ENCODE data around the gene DCDC2.

DCDC2 gene

DNA sequence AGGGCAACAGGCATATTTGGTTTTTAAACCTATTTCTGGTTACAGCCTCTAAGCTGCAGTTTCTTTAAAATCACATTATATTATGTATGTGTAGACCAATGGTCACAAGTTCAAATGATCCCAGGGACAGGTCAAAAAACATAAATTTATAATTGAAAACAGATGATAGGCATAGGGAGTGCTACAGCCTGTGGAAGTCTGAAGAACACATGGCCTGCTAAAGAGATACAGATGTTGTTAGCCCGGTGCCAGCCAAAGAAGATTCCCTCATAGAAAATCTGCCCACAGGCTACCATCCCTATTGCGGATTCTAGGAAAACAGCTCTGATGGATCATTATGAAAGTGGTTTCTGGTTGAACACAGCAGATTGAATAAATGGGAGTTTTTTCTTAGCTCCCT is 166.5 kb downstream of the DCDC2 start:
- H3K4me3 ChIP-seq (ENCODE audit: low read depth in 1 of 2, low read length in 2 of 2) = no peak overlapping the region
- no peak overlapping the region for H3K9ac ChIP-seq (ENCODE audit: low read depth, low read length)
- H3K4me2 ChIP-seq (ENCODE audit: insufficient read depth, low read length) = no peak overlapping the region
- no peaks in the 10 kb centered on the region for H3K36me3 ChIP-seq (ENCODE audit: insufficient read depth, low read length)
- H3K9me3 ChIP-seq (ENCODE audit: insufficient read depth, low read length, severe bottlenecking) = no peaks in the 10 kb centered on the region
- H3K4me1 ChIP-seq (ENCODE audit: insufficient read depth, low read length) = no peaks in the 10 kb centered on the region
- no peak for ATAC-seq (ENCODE audit: insufficient read depth, low read depth)
- peaks cover 7% of the 10 kb centered on the region for H3K27me3 ChIP-seq (ENCODE audit: insufficient read depth, low read length, poor library complexity)
- no peak overlapping the region for H3K27ac ChIP-seq (ENCODE audit: low read length)
- DNase-seq = no peak
- no peak for TF ChIP-seq EZH2 (IDR thresholded peaks at IDR 0.05; ENCODE audit: borderline replicate concordance, low read depth, low read length, severe bottlenecking)
- TF ChIP-seq, protein P1, sequence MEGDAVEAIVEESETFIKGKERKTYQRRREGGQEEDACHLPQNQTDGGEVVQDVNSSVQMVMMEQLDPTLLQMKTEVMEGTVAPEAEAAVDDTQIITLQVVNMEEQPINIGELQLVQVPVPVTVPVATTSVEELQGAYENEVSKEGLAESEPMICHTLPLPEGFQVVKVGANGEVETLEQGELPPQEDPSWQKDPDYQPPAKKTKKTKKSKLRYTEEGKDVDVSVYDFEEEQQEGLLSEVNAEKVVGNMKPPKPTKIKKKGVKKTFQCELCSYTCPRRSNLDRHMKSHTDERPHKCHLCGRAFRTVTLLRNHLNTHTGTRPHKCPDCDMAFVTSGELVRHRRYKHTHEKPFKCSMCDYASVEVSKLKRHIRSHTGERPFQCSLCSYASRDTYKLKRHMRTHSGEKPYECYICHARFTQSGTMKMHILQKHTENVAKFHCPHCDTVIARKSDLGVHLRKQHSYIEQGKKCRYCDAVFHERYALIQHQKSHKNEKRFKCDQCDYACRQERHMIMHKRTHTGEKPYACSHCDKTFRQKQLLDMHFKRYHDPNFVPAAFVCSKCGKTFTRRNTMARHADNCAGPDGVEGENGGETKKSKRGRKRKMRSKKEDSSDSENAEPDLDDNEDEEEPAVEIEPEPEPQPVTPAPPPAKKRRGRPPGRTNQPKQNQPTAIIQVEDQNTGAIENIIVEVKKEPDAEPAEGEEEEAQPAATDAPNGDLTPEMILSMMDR (IDR thresholded peaks at IDR 0.05; ENCODE audit: borderline replicate concordance, extremely low read depth, low read length, poor library complexity, severe bottlenecking) = no peak
- no peaks in the 10 kb centered on the region for H3K79me2 ChIP-seq (ENCODE audit: insufficient read depth, low read length)
- no peak overlapping the region for H2AFZ ChIP-seq (ENCODE audit: low read depth, low read length)
- no peaks in the 10 kb centered on the region for H4K20me1 ChIP-seq (ENCODE audit: insufficient read depth, low read length)

DNA sequence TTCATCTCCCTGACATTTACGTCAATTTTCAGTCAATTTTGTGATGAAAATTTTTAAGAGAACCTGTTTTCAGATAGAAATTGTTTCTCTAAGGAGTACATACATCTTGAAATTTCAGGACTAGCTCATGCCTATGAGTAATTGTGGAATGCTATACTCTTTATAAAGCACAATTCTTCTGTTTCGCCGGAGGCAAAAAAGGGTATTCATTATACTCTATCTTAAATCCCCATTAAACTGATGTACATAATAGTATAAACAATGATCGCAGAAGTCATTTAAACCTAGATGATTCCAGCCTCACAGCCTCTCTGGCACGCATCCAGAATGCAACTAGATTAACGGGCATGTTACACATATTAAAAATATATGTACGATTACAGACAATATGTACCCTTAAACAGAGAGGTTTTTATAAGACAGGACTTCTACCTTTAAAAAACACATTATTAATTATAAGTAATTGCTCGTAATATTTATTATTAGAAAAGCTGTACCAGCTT is 169.2 kb downstream of the DCDC2 start:
- H3K4me1 ChIP-seq (ENCODE audit: insufficient read depth, low read length) = no peaks in the 10 kb centered on the region
- H3K9me3 ChIP-seq (ENCODE audit: insufficient read depth, low read length, severe bottlenecking) = no peaks in the 10 kb centered on the region
- H4K20me1 ChIP-seq (ENCODE audit: insufficient read depth, low read length) = no peaks in the 10 kb centered on the region
- no peak overlapping the region for H2AFZ ChIP-seq (ENCODE audit: low read depth, low read length)
- H3K27ac ChIP-seq (ENCODE audit: low read length) = no peak overlapping the region
- H3K36me3 ChIP-seq (ENCODE audit: insufficient read depth, low read length) = no peaks in the 10 kb centered on the region
- no peak overlapping the region for H3K4me2 ChIP-seq (ENCODE audit: insufficient read depth, low read length)
- no peak overlapping the region for H3K9ac ChIP-seq (ENCODE audit: low read depth, low read length)
- no peak overlapping the region for H3K4me3 ChIP-seq (ENCODE audit: low read depth in 1 of 2, low read length in 2 of 2)
- peaks cover 6% of the 10 kb centered on the region for H3K27me3 ChIP-seq (ENCODE audit: insufficient read depth, low read length, poor library complexity)
- DNase-seq = no peak
- ATAC-seq (ENCODE audit: insufficient read depth, low read depth) = no peak
- no peaks in the 10 kb centered on the region for H3K79me2 ChIP-seq (ENCODE audit: insufficient read depth, low read length)
- no peak for TF ChIP-seq EZH2 (IDR thresholded peaks at IDR 0.05; ENCODE audit: borderline replicate concordance, low read depth, low read length, severe bottlenecking)
- TF ChIP-seq, protein P1 (IDR thresholded peaks at IDR 0.05; ENCODE audit: borderline replicate concordance, extremely low read depth, low read length, poor library complexity, severe bottlenecking) = no peak

DNA sequence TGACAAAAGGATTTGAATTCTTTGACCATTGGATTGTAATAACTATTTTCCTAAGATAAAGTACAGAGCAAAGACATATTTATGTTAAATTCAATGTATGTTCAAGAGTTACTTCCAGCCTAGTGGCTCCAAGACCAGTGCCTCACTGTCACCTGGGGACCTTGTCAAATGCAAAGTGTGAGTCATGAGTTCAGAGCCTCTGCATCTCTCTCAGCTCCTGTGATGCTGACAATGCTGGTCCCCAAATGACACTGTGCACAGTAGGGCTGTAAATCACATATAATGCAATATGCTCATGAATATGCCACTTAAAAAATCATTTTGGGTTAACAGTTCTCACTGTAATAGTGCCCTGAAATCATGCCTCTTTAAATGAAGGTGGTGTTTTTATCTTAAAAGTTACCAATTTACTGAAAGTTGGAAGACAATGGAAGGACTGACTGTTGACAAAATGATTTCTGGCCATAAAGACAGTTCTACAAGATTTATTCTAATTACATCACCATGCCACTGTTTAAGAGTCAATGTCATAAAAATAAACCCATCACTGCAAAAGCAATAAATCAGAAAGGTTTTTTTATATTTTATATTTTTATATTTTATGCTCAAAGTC is 169.8 kb downstream of the DCDC2 start:
- peaks cover 7% of the 10 kb centered on the region for H3K27me3 ChIP-seq (ENCODE audit: insufficient read depth, low read length, poor library complexity)
- no peak overlapping the region for H3K4me3 ChIP-seq (ENCODE audit: low read depth in 1 of 2, low read length in 2 of 2)
- H3K79me2 ChIP-seq (ENCODE audit: insufficient read depth, low read length) = no peaks in the 10 kb centered on the region
- DNase-seq (no peak), ATAC-seq (ENCODE audit: insufficient read depth, low read depth) (no peak)
- TF ChIP-seq EZH2 (IDR thresholded peaks at IDR 0.05; ENCODE audit: borderline replicate concordance, low read depth, low read length, severe bottlenecking) = no peak
- TF ChIP-seq, protein P1 (IDR thresholded peaks at IDR 0.05; ENCODE audit: borderline replicate concordance, extremely low read depth, low read length, poor library complexity, severe bottlenecking) = no peak
- H3K9ac ChIP-seq (ENCODE audit: low read depth, low read length) = no peak overlapping the region
- H3K27ac ChIP-seq (ENCODE audit: low read length) = no peak overlapping the region
- no peaks in the 10 kb centered on the region for H3K36me3 ChIP-seq (ENCODE audit: insufficient read depth, low read length)
- H3K4me2 ChIP-seq (ENCODE audit: insufficient read depth, low read length) = no peak overlapping the region
- no peaks in the 10 kb centered on the region for H3K9me3 ChIP-seq (ENCODE audit: insufficient read depth, low read length, severe bottlenecking)
- no peaks in the 10 kb centered on the region for H3K4me1 ChIP-seq (ENCODE audit: insufficient read depth, low read length)
- H2AFZ ChIP-seq (ENCODE audit: low read depth, low read length) = no peak overlapping the region
- no peaks in the 10 kb centered on the region for H4K20me1 ChIP-seq (ENCODE audit: insufficient read depth, low read length)
